GM21447 (cell line): ENCODE results near the gene NUDT21.
A peak's percentile ranks its signal among the peaks of the same experiment; 100 is the strongest.

Experiments used
- ATAC-seq: cut with Tn5 transposase; IDR thresholded peaks from one replicate; pipeline ENCODE4 v1.9.1; 2021; ENCODE audit not compliant: unreplicated experiment

NUDT21 gene

DNA sequence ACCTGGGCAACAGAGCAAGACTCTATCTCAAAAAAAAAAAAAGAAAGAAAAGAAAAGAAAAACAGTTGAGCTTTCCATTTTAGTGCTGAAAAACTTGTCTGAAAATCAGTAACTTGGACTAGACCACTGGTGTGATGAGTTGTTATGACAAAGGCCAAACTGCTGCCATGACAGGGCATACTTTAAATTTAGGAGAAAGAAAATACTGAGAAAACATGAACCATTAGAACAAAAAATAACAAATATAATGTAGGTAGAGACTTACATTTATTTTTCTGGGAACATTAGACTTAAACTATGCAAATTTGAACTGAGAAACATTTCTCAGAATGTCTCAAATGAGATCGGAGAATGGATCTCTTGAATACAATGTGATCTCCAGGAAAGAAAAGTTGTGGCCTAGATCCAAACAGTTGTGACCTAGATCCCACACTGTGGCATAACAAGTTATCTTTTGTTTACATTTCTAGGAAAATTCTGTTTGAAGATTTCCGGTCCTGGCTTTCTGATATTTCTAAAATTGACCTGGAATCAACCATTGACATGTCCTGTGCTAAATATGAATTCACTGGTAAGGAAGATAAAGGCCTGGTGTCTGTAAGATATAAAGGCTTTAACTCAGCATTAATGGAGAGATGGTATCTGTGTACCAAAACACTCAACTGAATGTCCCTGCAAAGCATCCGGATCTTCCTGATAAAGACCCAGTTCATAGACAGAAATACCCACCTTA lies 11.1 kb upstream of the NUDT21 start:
- no peak for ATAC-seq

DNA sequence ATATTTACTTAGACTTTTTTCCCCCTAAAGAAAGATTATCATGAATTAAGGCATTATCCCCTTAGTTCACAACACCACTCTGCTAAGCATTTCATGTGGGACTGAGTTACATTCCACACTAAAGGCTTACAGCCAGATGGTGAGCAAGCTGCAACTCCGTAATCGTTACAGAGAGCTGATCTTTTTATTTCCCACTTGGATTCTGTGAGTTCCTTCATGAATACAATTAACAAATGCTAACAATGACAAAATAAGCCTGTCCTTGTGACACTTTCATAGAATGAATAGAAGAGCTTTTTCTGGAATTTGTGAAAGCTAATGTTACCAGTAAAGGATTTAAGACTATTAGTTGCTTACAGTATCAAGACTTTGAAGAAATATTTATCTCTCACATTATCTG lies 9.0 kb upstream of the NUDT21 start:
- ATAC-seq = no peak

DNA sequence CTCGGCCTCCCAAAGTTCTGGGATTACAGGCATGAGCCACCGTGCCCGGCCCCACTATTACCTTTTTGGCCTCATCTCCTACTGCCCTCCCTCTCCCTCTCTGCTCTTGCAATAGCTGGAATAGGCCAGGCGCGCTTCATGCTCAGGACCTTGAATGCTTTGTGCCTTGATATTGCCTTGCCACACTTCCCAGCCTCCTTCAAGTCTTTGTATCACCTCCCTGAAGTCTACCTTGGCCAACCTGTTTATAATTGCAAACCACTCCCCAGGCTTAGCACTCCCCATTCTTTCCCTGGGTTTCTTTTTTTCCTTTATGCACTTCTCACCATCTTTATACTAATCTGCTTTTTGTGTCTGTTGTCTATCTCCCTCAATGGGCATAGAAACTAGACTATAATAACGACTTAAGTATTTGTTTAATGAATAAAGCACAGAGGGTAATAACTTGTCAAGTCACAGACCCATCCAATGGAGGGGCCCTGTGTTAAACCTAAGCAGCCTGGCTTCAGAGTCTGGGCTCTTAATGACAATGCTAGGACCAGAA lies 6.9 kb upstream of the NUDT21 start:
- ATAC-seq = no peak

DNA sequence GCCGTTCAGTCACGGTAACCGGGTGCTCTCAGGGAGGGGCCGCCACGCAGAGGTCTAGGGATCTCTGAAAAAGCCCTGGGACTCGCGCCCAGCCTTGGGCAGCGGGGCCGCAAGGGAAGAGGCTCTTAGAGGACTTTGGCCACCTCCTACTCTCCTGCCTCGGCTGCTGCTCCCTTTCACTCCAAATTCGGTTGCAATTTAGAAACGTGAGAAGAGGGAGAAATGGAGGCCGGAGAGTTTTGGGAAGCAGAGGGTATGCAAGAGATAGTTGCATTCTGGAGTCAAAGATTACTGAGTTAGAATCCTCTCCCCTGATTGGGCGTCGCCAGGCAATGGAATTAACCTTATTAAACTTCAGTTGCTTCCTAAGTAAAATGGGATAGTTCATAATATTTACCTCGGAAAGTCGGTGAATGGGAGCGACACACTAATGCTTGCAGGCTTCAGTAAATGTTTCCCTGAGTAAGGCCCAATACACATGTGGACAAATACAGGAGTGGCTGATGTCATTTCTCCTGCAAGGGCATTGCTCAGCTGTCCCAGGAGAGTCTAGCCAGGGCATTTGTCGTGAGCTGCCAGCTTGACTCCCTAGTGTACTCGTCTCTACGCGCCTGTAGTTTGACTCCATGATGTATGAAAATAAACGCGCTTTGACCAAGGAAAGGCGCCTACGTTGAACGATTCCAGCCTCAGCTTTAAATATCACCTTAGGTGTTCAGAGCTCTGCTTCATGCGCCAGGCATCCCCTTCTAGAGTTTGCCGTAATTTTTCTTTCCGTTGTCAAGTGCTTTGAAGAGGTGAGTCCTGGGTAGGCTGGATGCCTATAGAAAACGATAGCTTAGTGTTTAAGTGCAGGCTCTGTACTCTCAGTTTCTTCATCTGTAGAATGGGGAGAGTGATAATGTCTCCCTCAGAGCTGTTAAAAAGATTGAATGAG lies 889 bp upstream of the NUDT21 start:
- ATAC-seq = peak; percentile 30

DNA sequence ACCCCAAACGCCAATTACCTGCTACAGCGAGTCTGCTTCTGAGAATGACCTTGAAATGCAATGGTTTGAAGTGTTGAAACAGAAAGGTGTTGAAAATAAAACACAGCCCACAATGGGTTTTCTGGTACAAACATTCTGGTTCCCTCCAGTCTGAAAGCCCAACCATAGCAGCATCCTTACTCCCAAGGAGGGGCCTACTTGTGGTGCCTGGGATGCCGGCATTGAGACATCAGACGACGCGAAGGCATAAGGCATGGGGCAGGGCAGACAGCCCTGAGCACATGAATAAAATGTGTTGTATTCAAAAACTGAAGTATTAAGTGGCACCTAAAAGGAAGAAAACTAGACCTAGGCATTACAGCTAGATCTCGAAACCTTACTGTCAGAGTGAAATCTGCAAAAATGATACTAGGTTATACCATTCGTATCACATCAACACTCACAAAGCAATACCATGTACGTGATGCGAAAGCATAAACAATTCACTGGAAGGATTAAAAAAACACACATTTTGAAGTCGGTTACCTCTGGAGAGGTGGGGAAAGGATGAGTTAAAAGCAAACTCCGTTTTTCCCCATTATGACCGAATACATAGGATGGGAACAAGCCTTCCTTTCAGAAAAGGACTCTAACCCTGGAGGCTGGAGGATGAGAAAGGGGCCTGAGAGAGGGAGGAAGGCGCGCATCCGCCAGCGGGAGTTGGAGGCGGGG lies 702 bp downstream of the NUDT21 start:
- ATAC-seq = peak; percentile 34

DNA sequence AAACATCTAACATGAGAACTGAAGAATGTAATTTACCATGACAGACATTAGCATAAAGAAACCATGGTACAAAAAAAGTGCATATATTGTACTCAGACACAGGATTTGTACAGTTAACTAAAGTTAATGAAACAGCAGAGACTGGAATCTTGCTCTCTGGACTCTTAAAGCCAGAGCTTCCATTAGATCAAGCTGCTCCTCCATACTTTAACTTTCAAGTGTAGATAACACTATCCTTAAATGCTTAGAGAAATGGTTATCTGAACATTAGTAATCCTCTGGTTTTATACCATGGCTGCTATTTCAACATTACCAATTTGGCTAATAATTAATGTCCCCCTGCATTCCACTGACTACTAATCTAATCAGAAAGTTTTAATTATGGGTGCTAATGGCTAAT lies 3.1 kb downstream of the NUDT21 start:
- ATAC-seq = no peak

DNA sequence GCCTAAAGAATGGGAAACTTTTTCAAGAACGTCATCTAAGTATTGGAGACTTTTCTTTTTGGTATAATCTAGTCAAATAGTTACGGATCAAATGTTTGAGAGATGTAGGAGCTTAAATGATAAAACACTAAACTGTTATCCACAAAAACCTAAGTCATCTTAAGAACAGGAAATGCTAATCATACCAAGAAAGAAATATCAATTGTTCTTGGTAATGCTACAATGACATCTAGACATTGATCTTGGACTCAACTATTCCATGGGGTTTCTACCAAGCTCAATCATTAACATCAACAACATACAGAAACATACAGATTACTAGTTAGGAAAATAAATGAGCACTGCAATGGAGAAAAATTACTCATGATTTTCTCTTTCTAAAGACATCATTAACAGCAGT lies 3.8 kb downstream of the NUDT21 start:
- no peak for ATAC-seq

DNA sequence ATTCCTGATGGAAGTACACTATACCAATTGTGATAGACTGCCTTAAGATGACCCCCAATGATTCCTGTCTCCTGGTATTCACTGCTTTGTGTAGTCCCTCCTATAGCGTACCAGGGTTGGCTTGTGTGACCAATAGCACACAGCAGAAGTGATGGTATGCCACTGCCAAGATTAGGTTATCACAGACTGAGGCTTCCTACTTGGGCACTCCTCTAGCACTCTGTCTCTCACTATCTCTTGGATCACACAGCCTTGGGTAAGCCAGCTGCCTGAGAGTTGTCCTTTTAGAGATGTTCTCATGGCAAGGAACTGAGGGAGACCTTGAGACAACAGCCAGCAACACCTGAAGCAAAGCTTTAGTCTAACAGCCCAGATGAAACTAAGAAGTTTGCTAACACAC lies 13.1 kb downstream of the NUDT21 start:
- no peak for ATAC-seq

DNA sequence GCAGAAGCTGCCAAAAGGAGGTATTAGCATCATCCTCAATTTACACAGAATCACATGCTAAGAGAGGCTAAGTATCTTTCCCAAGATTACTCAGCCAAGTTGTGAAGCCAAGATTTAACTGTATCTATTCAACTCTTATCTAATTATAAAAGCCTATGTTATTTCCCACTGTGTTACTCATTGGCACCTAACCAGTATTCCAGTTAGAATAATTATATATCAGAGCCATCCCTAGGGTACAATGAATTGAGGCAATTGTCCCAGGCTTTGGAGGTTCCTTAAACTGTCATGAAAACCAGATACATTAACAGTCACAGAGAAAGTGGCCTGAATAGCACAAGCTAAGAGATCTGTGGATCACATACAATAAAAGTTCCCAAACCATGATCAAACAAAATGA lies 14.9 kb downstream of the NUDT21 start:
- ATAC-seq = no peak

DNA sequence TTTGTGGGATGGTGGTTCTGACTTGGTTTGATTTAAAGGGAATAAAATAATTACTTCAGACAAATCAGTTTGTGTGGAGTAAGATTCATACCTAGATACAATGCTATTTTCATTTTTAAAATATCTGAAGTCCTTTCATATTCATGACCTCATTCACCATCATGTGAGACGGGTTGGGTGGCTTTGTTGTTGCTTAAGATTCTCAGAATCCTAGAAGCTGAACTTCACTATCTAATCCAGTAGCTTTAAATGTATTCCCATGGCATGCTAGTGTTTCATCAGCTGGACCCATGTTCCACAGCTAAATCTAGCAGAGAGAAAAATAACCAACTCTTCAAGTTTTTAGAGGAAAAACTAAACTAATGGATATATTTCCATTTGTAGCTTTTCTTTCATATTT lies 23.0 kb downstream of the NUDT21 start:
- no peak for ATAC-seq

DNA sequence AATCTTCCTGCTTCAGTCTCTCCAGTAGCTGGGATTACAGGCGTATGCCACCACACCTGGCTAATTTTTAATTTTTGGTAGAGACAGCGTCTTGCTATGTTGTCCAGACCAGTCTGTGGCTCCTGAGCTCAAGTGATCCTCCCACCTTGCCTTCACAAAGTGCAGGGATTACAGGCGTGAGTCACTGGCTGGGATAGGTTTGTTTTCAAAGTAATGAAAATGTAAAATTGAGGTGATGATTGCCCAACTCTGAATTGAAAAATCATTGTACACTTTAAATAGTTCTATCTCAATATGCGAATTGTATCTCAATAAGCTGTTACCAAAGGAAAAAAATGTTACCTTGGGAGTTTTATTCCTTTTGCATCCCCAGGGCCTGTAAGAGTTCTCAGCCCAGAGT lies 24.5 kb downstream of the NUDT21 start:
- no peak for ATAC-seq

DNA sequence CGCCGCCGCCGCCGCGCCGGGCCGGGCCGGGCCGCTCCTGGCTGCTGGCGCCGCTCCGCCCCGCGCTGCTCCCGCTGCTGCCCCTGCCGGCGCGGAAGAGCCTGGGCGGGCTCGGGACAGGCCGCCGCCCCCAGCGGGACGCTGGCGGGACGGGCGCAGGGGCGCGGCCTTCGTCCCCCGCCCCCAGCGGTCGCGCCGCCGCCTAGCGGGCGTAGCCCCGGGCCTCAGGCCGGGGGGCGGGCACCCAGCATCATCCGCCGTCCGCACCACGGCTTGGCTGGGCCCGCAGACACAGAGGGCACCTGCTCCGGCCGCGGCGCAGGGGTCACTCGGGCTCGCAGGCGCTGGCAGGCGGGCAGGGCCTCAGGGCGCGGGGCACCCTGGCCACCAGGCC lies 25.7 kb downstream of the NUDT21 start, which contains the start of gene AMFR:
Gene AMFR, minus strand, starts transcription at position 107 of the 394 bp plus-strand sequence. CDS start 218 bp downstream, outside the sequence.
- ATAC-seq = peak; percentile 60

DNA sequence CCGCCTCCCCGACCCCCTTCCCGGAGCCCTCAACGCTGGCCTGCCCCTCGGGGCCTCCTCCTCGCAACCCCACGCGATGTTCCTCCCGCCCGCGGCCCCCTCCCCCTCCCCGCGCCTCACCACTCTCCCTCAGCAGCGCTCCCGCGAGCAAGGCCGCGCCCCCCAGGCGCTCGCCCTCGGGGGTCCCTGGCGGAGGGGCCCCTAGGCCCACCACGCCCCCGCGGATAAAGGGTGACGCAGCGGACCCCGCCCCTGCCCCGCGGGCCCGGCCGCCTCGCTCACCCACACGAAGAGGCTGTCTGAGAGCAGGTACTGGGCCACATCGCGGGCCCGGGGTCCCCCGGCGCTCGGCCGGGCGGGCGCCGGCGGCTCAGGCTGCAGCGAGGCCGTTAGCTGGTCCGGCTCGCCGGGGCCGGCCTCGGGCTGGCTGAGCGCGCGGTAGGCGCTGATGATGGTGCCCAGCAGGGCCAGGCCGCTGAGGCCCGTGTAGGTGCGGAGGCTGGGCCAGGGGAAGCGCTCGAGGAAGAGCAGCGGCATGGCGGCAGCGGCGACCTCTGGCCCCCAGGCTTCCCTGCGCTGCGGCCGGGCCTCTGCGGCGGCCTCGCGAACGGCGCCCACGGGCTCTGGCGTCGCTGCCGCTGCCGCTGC lies 26.2 kb downstream of the NUDT21 start:
- peak; percentile 26 for ATAC-seq

DNA sequence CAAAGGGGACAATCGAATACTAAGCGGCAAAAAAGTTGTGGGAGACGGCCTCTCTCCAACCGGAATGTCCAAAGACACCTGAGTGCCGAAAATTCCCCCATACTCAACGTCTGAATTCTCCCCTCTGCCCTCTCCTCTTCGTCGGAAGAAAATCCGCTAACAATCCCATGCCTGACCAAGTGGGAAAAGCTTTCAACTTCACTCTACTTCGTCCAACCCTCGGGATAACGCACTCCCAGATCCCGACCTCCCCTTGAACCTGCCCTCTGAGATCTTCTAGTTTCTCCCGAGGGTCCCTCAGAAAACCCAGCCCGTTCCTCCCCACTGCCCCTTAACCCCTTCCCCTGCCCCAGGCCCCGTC lies 26.7 kb downstream of the NUDT21 start:
- no peak for ATAC-seq

DNA sequence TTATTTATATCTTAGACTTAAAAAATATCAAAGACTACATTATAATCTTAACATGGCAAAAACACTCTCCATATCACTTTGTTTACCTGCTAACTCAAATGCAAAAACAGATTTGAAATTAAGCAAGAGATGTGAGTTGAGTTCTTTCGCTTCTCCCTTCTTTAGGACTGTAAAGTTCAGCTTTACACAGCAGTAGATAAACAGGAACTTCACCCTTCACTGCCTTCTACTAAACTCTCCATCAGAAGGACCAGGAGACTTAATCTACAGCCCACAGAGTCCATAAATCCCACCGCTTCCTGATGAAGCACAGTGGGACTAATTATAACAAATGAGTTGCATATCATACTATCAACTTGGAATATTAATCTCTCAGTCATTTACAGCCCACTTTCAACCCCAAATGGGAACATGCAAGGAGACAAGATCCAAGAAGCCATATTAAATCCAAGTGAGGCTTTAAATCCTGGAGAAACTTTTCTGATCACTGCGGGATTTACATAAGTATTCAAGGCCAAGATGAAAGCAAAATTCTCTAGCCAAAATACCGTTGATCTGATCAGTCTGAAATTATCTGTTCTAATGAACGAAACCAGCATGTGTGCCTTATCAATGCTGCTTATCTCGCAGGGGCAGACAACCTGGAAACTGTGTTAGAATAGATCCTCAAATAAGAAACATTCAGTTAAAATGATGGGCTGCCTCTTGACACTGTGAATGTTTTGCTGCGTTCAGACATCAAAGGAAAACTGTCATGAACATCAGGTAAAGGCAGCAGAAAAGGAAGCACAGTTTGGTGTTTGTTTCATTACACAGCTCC lies 27.3 kb downstream of the NUDT21 start:
- no peak for ATAC-seq

DNA sequence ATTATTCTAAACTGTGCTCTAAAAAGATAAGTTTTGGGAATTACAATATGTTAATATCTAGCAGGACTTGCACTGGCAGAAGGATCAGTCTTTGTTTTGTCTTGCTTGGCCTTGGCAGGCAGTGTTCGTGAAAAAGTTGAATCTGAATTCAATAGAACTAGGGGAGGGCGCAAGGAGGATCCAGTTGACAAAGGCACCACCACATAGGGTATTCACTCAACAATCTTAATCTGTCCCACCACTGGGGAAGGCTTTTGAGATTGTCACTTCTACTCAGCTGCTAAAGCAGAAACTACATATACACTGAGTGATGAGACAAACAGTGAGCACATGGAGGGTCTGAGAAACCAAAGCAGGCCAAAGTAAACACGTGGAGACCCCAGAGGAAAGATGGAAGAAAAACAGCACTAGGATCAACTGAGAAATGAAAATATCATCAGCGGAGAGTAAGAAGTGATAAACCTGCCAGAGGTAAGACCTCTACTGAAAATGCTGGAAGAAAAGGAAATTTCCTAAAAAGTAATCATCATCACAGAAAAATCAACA lies 28.2 kb downstream of the NUDT21 start:
- no peak for ATAC-seq

DNA sequence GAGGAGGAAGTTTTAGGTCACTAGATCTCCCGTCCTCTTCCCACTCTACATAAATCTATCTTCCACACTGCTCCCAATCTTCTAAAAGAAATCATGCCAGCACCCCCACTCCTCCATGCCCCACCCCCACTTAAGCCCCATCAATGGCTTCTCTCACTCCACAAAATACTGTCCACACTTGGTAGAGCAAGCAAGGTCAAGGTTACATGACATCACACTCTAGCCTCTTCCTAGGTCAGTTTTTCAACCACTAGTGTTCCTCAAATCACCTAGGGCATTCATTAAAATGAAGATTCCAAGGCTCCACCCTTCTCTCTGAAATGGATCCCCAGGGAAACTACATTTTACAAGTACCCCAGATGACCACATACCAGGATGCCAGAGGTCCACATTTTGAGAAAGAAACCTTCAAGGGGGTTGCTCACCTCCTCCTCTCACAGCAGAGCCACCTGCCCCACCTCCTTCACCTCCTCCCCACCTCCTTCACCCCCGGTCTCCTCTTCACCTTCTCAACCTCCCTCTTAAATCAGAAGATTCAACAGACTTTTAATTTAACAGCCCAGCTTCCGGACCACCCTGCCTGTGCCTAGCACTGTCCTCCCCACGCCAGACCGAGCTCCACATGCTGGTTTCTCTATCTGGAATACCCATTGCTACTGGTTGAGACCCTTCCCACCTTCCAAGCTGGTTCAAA lies 29.0 kb downstream of the NUDT21 start:
- ATAC-seq = no peak

DNA sequence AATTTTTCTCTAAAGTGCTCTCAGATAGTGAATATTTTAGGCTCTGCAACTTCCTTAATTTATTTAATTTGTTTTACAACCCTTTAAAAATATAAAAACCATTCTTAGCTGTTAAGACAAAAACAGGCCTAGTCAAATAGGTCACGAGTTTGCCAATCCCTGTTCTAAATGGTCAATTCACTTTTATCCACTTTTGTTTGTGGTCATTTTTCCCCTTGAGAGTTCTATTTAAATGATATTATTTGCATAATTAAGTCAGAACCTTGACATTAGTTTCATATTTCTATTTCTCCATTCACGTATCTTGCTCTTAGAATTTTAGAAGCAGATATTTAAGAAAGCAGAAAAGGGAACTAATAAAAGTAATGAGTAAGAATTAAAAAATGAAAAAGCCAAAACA lies 29.8 kb downstream of the NUDT21 start:
- no peak for ATAC-seq

DNA sequence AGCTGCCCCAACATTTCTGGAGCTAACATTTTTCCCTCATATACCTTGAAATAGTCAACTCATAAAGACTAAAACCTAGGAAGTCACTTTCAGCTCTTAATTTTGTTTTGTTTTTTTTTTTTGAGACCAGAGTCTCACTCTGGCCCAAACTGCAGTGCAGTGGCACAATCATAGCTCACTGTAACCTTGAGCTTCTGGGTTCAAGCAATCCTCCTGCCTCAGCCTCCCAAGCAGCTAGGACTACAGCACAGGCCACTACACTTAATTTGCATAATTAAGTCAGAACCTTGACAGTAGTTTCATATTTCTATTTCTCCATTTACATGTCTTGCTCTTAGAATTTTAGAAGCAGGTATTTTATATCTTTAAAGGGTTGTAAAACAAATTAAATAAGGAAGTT lies 30.5 kb downstream of the NUDT21 start:
- ATAC-seq = no peak
